PC-9 (cell line): ENCODE results near the gene OSM. TPM values are rescaled to one million over a fixed set of nuclear protein-coding genes. Genes with fewer than 3 reads are reported as not detected.
A peak's percentile ranks its signal among the peaks of the same experiment; 100 is the strongest.

ENCODE experiments used
- BruUV-seq: library from RNA; stranded (reverse); fragments of 400-500 nt; replicated peaks from 2 replicates; lab custom pipeline; 2021; lab: Mats Ljungman, UMichigan
- CTCF ChIA-PET: fragments of 300-600 bp; sonication (Branson Sonifier 250); formaldehyde crosslinking; loops from one replicate; lab custom pipeline; 2022; ENCODE audit warnings: antibody characterized with exemption; lab: Charles Lee
- POLR2A ChIA-PET: fragments of 300-600 bp; sonication (Branson Sonifier 250); formaldehyde crosslinking; loops from one replicate; lab custom pipeline; 2022; ENCODE audit warnings: antibody characterized with exemption; ENCODE audit not compliant: unreplicated experiment; lab: Charles Lee
- DNase-seq, 2 experiments: peaks; one replicate each; pipeline versions ENCODE4 v3.0.0 to v3.0.0-alpha.2; 2015 to 2022; ENCODE audit warnings: mixed read lengths in 1 of 2
- H2AFZ ChIP-seq: fragments of 200-600 bp; sonication (generic); 2 replicates; pipeline ENCODE4 v1.8.1; 2017; ENCODE audit warnings: antibody characterized with exemption
- H3F3A ChIP-seq: fragments of 200-600 bp; sonication (generic); 2 replicates; pipeline ENCODE4 v1.8.1; 2017; ENCODE audit warnings: antibody characterized with exemption, mild to moderate bottlenecking, low read depth; ENCODE audit not compliant: insufficient read depth
- H3K27ac ChIP-seq: fragments of 200-600 bp; sonication (generic); 2 replicates; pipeline ENCODE4 v1.6.1; 2016; ENCODE audit warnings: mixed run types
- H3K27me3 ChIP-seq: fragments of 200-600 bp; sonication (generic); 2 replicates; pipeline ENCODE4 v1.6.1; 2016; ENCODE audit warnings: low read depth, mixed run types; ENCODE audit not compliant: insufficient read depth
- H3K36me3 ChIP-seq: fragments of 200-600 bp; sonication (generic); 2 replicates; pipeline ENCODE4 v1.6.1; 2016; ENCODE audit warnings: low read depth, mixed run types
- H3K4me1 ChIP-seq: fragments of 200-600 bp; sonication (generic); replicated peaks from 2 replicates; pipeline ENCODE4 v1.6.1; 2016; ENCODE audit warnings: mixed run types; ENCODE audit not compliant: insufficient read depth
- H3K4me2 ChIP-seq: fragments of 200-600 bp; sonication (generic); 2 replicates; pipeline ENCODE4 v1.6.1; 2017; ENCODE audit warnings: mixed run types
- H3K4me3 ChIP-seq: fragments of 200-600 bp; sonication (generic); 2 replicates; pipeline ENCODE4 v1.6.1; 2016; ENCODE audit warnings: mixed run types
- H3K79me2 ChIP-seq: fragments of 200-600 bp; sonication (generic); 2 replicates; pipeline ENCODE4 v1.6.1; 2017; ENCODE audit warnings: low read depth, mixed run types
- H3K9me2 ChIP-seq: fragments of 200-600 bp; sonication (generic); 2 replicates; pipeline ENCODE4 v1.8.1; 2017; ENCODE audit warnings: mild to moderate bottlenecking; ENCODE audit not compliant: insufficient read depth
- H3K9me3 ChIP-seq: fragments of 200-600 bp; sonication (generic); 2 replicates; pipeline ENCODE4 v1.8.1; 2016; ENCODE audit warnings: low read depth; ENCODE audit not compliant: insufficient read depth
- H4K20me1 ChIP-seq: fragments of 200-600 bp; sonication (generic); 2 replicates; pipeline ENCODE4 v1.8.1; 2017; ENCODE audit not compliant: insufficient read depth
- CTCF ChIP-seq: fragments of 200-600 bp; sonication (generic); conservative IDR thresholded peaks from 2 replicates; pipeline ENCODE4 v1.6.1; 2017; ENCODE audit warnings: mixed run types, antibody characterized with exemption, mild to moderate bottlenecking, moderate library complexity
- EZH2 ChIP-seq: fragments of 200-600 bp; sonication (generic); IDR thresholded peaks from 2 replicates; pipeline ENCODE4 v1.8.0; 2017; ENCODE audit warnings: antibody characterized with exemption, low read depth
- intact Hi-C: fragments of 100-400 bp; cut with micrococcal nuclease; formaldehyde crosslinking; loops from one replicate; pipeline ENCODE4 v1.10.0; 2022; ENCODE audit not compliant: unreplicated experiment
- total RNA-seq: library from RNA; stranded (reverse); gene quantifications from 2 replicates; pipeline ENCODE4 v1.2.3, GENCODE V29; 2021

Gene OSM
- total RNA-seq, 1 experiment from 2014 or later: not detected

GRCh38 chr22:30296833-30297232 lies 30.2 kb upstream of the OSM start:
- TF ChIP-seq EZH2 (no peak), CTCF (no peak)
- no TSS peak for BruUV-seq
- Histone ChIP-seq H3F3A (peaks cover 40% of the 10 kb centered on the region), H3K27ac (no peak overlapping the region), H3K36me3 (peaks cover 15% of the 10 kb centered on the region), H3K79me2 (peaks cover 36% of the 10 kb centered on the region), H3K9me2 (no peaks in the 10 kb centered on the region), H3K27me3 (no peaks in the 10 kb centered on the region), H4K20me1 (no peaks in the 10 kb centered on the region), H3K4me3 (no peak overlapping the region), H2AFZ (no peak overlapping the region), H3K4me1 (peaks cover 55% of the 10 kb centered on the region), H3K4me2 (0 out of 2 replicates have a peak overlapping the region, but pooled peaks have one; percentile 10), H3K9me3 (no peaks in the 10 kb centered on the region)
- intact Hi-C loops: no loop called here
- no peak for DNase-seq
- CTCF ChIA-PET: no interaction called here
- POLR2A ChIA-PET: no interaction called here

GRCh38 chr22:30296324-30296723 lies 29.7 kb upstream of the OSM start:
- H3K36me3 ChIP-seq: peaks cover 15% of the 10 kb centered on the region
- no peak overlapping the region for H3K4me3 ChIP-seq
- POLR2A ChIA-PET: no interaction called here
- H3K79me2 ChIP-seq: peaks cover 32% of the 10 kb centered on the region
- H3K9me3 ChIP-seq: no peaks in the 10 kb centered on the region
- peaks cover 40% of the 10 kb centered on the region for H3F3A ChIP-seq
- TF ChIP-seq EZH2 (no peak), CTCF (no peak)
- CTCF ChIA-PET: no interaction called here
- H3K9me2 ChIP-seq: no peaks in the 10 kb centered on the region
- H3K27me3 ChIP-seq: no peaks in the 10 kb centered on the region
- H3K27ac ChIP-seq: no peak overlapping the region
- intact Hi-C loops: no loop called here
- no peaks in the 10 kb centered on the region for H4K20me1 ChIP-seq
- DNase-seq: no peak
- BruUV-seq: no TSS peak
- H2AFZ ChIP-seq: no peak overlapping the region
- H3K4me2 ChIP-seq: no peak overlapping the region
- peaks cover 55% of the 10 kb centered on the region for H3K4me1 ChIP-seq

GRCh38 chr22:30295576-30295975 lies 28.9 kb upstream of the OSM start:
- Histone ChIP-seq H3F3A (peaks cover 40% of the 10 kb centered on the region), H3K9me3 (no peaks in the 10 kb centered on the region), H3K27me3 (no peaks in the 10 kb centered on the region), H3K4me1 (peaks cover 55% of the 10 kb centered on the region), H4K20me1 (no peaks in the 10 kb centered on the region), H2AFZ (no peak overlapping the region), H3K4me3 (no peak overlapping the region), H3K36me3 (peaks cover 10% of the 10 kb centered on the region), H3K79me2 (peaks cover 25% of the 10 kb centered on the region), H3K27ac (no peak overlapping the region), H3K4me2 (no peak overlapping the region), H3K9me2 (no peaks in the 10 kb centered on the region)
- ChIA-PET POLR2A (interaction anchor here (0.7 kb wide), 1 partner anchor 21 kb away, joined by 3 read pairs; no protein-coding TSS in a partner anchor), CTCF (no interaction called here)
- BruUV-seq: no TSS peak
- intact Hi-C loops: no loop called here
- no peak for DNase-seq
- TF ChIP-seq EZH2 (no peak), CTCF (no peak)
